ENCODE results near the gene ZGLP1. TPM values are rescaled to one million over a fixed set of nuclear protein-coding genes. Genes with fewer than 3 reads are reported as not detected.

ZGLP1 gene
- total RNA-seq, 2 donors from 2014 or later: 0.96 to 5.1 TPM

DNA sequence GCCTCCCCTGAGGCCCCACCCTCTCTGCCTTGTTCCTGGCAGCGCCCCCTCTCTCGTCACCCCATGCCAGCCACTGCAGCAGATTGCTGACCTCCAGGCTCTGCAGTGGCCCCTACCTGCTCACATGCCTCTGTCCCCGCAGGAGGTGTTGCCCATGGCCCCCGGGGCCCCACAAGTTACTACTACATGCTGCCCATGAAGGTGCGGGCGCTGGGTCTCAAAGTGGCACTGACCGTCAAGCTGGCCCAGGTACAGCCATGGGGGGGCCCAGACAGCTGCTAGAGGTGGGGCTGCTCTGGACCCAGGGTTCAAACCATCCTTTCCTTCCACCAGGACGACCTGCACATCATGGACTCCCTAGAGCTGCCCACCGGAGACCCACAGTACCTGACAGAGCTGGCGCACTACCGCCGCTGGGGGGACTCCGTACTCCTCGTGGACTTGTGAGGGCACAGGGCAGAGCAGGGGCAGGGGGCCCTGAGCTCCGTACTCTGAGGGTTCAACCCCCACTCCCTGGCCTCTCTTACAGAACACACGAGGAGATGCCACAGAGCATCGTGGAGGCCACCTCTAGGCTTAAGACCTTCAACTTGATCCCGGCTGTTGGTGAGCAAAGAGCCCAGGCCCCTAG is 51.4 kb downstream of the ZGLP1 start:
- TF ChIP-seq, protein P1, sequence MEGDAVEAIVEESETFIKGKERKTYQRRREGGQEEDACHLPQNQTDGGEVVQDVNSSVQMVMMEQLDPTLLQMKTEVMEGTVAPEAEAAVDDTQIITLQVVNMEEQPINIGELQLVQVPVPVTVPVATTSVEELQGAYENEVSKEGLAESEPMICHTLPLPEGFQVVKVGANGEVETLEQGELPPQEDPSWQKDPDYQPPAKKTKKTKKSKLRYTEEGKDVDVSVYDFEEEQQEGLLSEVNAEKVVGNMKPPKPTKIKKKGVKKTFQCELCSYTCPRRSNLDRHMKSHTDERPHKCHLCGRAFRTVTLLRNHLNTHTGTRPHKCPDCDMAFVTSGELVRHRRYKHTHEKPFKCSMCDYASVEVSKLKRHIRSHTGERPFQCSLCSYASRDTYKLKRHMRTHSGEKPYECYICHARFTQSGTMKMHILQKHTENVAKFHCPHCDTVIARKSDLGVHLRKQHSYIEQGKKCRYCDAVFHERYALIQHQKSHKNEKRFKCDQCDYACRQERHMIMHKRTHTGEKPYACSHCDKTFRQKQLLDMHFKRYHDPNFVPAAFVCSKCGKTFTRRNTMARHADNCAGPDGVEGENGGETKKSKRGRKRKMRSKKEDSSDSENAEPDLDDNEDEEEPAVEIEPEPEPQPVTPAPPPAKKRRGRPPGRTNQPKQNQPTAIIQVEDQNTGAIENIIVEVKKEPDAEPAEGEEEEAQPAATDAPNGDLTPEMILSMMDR (IDR thresholded peaks at IDR 0.05): no peak
- Histone ChIP-seq H3K4me3 (no peak overlapping the region), H3K9ac (ENCODE audit: low read depth in 2 of 2, low read length in 2 of 2) (no peak overlapping the region), H3K4me1 (peaks cover 8% of the 10 kb centered on the region), H3K27ac (no peak overlapping the region), H3K27me3 (no peaks in the 10 kb centered on the region), H3K9me3 (no peaks in the 10 kb centered on the region), H3K36me3 (no peaks in the 10 kb centered on the region)
- intact Hi-C loops (cut with DNase I): no loop called here
- no peak for DNase-seq

DNA sequence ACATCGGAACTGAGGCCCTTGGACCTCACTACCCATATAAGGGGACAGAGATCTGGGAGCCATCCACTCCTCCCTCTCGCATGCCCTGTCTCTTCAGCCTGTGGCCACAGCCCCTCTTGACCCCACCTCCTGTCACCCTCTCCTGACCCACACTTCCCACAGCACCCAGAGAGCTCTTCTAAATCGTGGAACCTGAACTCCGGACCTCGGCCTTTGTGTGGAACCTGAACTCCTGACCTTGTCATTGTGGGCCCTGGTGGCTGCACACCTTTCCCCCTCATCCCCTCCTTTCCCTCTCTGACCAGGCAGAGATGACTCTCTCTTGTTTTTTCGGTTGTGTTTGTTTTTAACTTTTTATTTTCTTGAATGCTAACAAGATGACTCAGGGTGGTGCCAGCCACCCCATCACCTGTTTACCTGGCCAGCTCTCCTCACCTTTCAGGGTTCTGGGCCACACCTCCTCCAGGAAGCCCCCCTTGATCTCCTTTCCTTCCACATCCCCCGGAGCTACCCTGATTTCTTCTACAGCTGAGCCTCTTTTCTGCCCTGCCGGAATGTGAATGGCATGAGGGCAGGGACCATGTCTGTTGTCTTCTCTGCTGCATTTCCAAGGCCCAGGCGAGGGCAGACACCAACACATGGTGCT is 52.5 kb downstream of the ZGLP1 start:
- H3K9me3 ChIP-seq: no peaks in the 10 kb centered on the region
- H3K27me3 ChIP-seq: no peaks in the 10 kb centered on the region
- no peak overlapping the region for H3K4me3 ChIP-seq
- TF ChIP-seq, protein P1 (IDR thresholded peaks at IDR 0.05): no peak
- intact Hi-C loops (cut with DNase I): no loop called here
- H3K36me3 ChIP-seq: no peaks in the 10 kb centered on the region
- no peak for DNase-seq
- H3K27ac ChIP-seq: no peak overlapping the region
- no peak overlapping the region for H3K9ac ChIP-seq (ENCODE audit: low read depth in 2 of 2, low read length in 2 of 2)
- peaks cover 13% of the 10 kb centered on the region for H3K4me1 ChIP-seq

DNA sequence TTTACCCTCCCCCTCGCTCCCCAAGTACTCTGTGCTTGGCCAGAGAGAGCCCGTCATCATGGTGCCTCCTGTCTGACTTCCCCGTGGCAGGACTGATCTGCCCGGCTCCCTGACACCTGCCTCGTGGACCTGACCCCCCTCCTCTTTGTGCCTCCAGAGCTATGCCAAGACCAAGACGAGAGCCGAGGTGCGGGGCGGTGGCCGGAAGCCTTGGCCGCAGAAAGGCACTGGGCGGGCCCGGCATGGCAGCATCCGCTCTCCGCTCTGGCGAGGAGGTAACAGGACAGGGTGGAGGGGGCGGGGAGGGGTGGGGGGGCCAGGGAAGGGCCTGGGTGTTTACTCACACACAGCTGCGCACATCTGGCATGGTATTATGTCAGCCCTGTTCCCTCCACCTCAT is 53.1 kb downstream of the ZGLP1 start:
- Histone ChIP-seq H3K27me3 (no peaks in the 10 kb centered on the region), H3K4me3 (no peak overlapping the region), H3K36me3 (no peaks in the 10 kb centered on the region), H3K27ac (no peak overlapping the region), H3K4me1 (peaks cover 13% of the 10 kb centered on the region), H3K9ac (ENCODE audit: low read depth in 2 of 2, low read length in 2 of 2) (no peak overlapping the region), H3K9me3 (no peaks in the 10 kb centered on the region)
- DNase-seq: no peak
- TF ChIP-seq, protein P1 (IDR thresholded peaks at IDR 0.05): no peak
- intact Hi-C loops (cut with DNase I): no loop called here

DNA sequence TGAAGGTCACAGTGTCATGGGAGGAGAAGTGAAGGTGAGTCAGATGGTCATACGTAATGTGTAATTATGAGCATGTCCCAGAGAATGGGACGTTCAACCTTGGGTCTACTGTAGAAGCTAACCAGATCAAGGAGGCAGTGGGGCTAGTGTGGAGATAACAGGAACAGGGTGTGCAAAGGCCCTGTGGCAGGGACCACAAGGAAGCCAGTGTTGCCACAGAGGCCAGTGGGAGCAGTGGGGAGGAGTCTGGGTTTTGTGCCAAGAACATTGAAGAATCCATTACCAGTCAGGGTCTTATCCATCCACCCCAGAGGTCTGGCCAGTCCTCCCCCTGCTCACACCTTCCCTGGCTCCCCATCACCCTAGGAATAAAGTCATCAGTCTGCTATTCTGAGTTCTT is 54.3 kb downstream of the ZGLP1 start:
- Histone ChIP-seq H3K9ac (ENCODE audit: low read depth in 2 of 2, low read length in 2 of 2) (no peak overlapping the region), H3K4me3 (no peak overlapping the region), H3K27ac (no peak overlapping the region), H3K27me3 (no peaks in the 10 kb centered on the region), H3K4me1 (peaks cover 12% of the 10 kb centered on the region), H3K9me3 (no peaks in the 10 kb centered on the region), H3K36me3 (no peaks in the 10 kb centered on the region)
- DNase-seq: no peak
- intact Hi-C loops (cut with DNase I): no loop called here
- TF ChIP-seq, protein P1 (IDR thresholded peaks at IDR 0.05): no peak

Other genes starting within 250 kb of the ZGLP1 start
- 10 to 100 TPM; 15.1 to 21.3 TPM for gene SHFL, start 223.5 kb downstream of the ZGLP1 start, total RNA-seq
- gene ANGPTL6, start 207.1 kb downstream of the ZGLP1 start, total RNA-seq: under 1 TPM in 1 of 2 donors, not detected in 1; 0.21 TPM
- 10 to 100 TPM; 21.6 to 53.8 TPM for gene PPAN, start 203.5 kb downstream of the ZGLP1 start, total RNA-seq
- gene P2RY11, start 198.1 kb downstream of the ZGLP1 start, total RNA-seq: 10 to 100 TPM in 1 of 2 donors, 1 to 10 TPM in 1; 7.6 to 16.7 TPM
- gene EIF3G, start 189.9 kb downstream of the ZGLP1 start, total RNA-seq: 100 to 1,000 TPM; 141 to 202 TPM
- 100 to 1,000 TPM in 1 of 2 donors, 10 to 100 TPM in 1; 36.3 to 139 TPM for gene DNMT1, start 114.9 kb downstream of the ZGLP1 start, total RNA-seq
- gene S1PR2, start 78.5 kb downstream of the ZGLP1 start, total RNA-seq: 1 to 10 TPM; 2.4 to 5.2 TPM
- gene MRPL4, start 57.6 kb downstream of the ZGLP1 start, total RNA-seq: 100 to 1,000 TPM in 1 of 2 donors, 10 to 100 TPM in 1; 48.9 to 116 TPM
- gene ICAM1, start 38.7 kb downstream of the ZGLP1 start, total RNA-seq: 10 to 100 TPM in 1 of 2 donors, 1 to 10 TPM in 1; 3.5 to 13.1 TPM
- under 1 TPM; 0.19 to 0.37 TPM for gene ICAM4, start 22.9 kb downstream of the ZGLP1 start, total RNA-seq
- gene ICAM5, start 19.9 kb downstream of the ZGLP1 start, total RNA-seq: 1 to 10 TPM in 1 of 2 donors, under 1 TPM in 1; 0.74 to 1.3 TPM
- 10 to 100 TPM; 10.7 to 19.8 TPM for gene FDX2, start 6.2 kb upstream of the ZGLP1 start, total RNA-seq
- gene RAVER1, start 23.7 kb upstream of the ZGLP1 start, total RNA-seq: 100 to 1,000 TPM in 1 of 2 donors, 10 to 100 TPM in 1; 67.1 to 101 TPM
- gene ICAM3, start 29.8 kb upstream of the ZGLP1 start, total RNA-seq: 10 to 100 TPM; 27.2 to 31.8 TPM
- 100 to 1,000 TPM in 1 of 2 donors, 10 to 100 TPM in 1; 76.3 to 148 TPM for gene TYK2, start 70.8 kb upstream of the ZGLP1 start, total RNA-seq
- 100 to 1,000 TPM; 128 to 286 TPM for gene CDC37, start 93.7 kb upstream of the ZGLP1 start, total RNA-seq
- 10 to 100 TPM in 1 of 2 donors, 1 to 10 TPM in 1; 8.6 to 13.8 TPM for gene PDE4A, start 110.7 kb upstream of the ZGLP1 start, total RNA-seq
- gene KEAP1, start 193.5 kb upstream of the ZGLP1 start, total RNA-seq: 10 to 100 TPM; 53.2 to 87.3 TPM
- not detected for gene S1PR5, start 207.6 kb upstream of the ZGLP1 start, total RNA-seq
- 10 to 100 TPM; 69.0 to 89.9 TPM for gene ATG4D, start 234.1 kb upstream of the ZGLP1 start, total RNA-seq

Measured in colonic mucosa (tissue), 4 donors.